Femur (tissue), 1 donor: Measurements from ENCODE around the gene SNRPB.
A peak's percentile ranks its signal among the peaks of the same experiment; 100 is the strongest.
"Not testable (repeated sequence)": the region's sequence is repeated elsewhere in the genome, so short reads cannot be mapped to it uniquely, and the experiment has no call there.

Experiments used
- DNase-seq: peaks from one replicate; pipeline ENCODE4 v3.0.0-alpha.2; 2017

Gene SNRPB

DNA sequence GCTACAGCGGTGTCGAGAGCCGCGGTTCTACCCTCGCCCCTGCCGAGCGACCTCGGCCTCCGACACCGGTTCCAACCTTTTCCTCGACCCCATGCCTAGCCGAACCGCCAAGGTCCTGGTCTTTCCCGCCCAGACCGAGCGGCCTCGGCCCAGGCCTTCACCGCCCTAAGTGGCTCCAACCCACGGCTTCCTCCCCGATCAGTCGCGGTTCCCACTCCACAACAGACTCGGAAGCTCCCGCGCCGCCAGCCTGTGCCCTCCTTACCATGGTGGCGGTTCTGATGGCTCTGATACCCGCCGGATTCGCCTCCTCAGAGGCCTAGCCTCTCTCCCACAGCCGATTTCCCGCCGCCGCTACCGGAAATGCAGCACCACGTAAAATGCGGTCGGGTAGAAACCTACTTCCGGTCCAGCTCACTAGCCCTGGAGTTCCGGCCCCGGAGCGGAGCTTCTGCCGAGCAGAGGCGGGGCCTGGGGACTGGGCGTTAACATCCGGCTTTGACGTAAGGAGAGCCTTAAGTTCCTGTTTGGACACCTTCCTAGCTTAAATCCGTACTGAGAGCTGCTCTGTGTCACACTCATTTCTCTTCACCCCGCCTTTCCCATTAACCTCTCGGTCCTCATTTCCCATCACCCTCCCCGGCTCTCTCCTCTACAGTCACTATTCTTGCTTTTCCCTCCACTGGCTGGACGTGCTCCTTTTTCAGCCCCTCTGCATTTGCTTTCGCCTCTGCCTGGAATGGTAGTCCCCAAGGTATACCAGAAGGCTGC, at the start of gene SNRPB:
Gene SNRPB, minus strand, starts transcription at position 367 of the 771 bp plus-strand sequence. Its CDS starts 99 bp downstream, at position 268.
- DNase-seq: peak; percentile 98

- no peak for DNase-seq
Observed at GRCh38 chr20:2519115-2519809, 48.7 kb upstream of the SNRPB start.

- no peak for DNase-seq
Observed at GRCh38 chr20:2518558-2518957, 48.0 kb upstream of the SNRPB start.

DNA sequence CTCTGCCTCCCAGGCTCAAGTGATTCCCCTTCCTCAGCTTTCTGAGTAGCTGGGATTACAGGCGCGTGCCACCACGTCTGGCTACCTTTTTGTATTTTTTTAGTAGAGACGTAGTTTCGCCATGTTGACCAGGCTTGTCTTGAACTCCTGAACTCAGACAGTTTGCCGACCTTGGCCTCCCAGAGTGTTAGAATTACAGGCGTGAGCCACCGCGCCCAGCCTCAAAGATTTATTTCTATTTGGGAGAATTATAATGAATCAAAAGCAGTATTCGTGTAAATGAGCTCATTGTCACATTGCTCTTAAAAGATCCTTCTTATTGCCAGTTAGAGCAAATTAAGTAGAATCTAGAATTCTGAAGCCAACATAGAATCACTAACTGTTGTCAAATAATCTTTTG, 47.5 kb upstream of the SNRPB start:
- DNase-seq: no peak

DNA sequence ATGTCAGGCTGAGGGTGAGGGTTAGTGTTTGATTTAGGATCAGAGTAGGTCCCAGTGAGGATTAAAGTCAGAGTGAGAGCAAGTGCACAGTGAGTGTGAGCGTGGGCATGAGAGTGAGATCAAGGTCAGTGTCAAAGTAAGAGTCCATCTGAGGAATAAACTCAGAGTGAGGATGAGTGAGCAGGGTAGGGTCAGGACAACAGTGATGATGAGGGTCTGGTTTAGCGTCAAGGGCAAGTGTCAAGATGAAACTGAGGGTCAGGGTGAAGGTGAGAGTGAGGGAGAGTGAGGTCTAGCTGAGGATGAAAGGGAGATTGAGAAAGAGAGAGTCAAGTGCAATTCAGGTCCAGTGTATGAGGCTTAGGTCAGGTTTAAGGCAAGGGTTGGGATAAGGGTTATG, 45.8 kb upstream of the SNRPB start:
- DNase-seq: no peak

GRCh38 chr20:2515203-2515602, 44.6 kb upstream of the SNRPB start:
- no peak for DNase-seq

DNA sequence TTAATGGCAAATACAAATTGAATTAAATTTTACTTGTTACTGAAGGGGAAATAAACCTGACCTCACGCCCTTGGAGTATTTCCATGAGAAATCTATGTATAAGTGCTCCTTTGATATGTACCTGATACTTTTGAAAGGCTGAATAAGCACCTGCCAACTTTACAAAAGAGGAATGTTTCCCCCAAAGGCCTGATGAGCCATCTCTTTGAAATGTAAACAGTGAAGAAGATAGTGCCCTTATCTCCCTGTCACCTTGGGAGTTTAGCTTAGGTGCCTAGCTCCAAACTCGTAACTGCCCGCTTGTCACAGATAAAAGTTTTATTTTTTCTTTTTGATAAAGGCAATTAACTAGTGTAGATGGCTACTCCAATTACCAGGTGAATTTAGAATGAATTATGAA, 39.2 kb upstream of the SNRPB start:
- no peak for DNase-seq

- no peak for DNase-seq
Observed at GRCh38 chr20:2509468-2509781, 38.8 kb upstream of the SNRPB start.

DNA sequence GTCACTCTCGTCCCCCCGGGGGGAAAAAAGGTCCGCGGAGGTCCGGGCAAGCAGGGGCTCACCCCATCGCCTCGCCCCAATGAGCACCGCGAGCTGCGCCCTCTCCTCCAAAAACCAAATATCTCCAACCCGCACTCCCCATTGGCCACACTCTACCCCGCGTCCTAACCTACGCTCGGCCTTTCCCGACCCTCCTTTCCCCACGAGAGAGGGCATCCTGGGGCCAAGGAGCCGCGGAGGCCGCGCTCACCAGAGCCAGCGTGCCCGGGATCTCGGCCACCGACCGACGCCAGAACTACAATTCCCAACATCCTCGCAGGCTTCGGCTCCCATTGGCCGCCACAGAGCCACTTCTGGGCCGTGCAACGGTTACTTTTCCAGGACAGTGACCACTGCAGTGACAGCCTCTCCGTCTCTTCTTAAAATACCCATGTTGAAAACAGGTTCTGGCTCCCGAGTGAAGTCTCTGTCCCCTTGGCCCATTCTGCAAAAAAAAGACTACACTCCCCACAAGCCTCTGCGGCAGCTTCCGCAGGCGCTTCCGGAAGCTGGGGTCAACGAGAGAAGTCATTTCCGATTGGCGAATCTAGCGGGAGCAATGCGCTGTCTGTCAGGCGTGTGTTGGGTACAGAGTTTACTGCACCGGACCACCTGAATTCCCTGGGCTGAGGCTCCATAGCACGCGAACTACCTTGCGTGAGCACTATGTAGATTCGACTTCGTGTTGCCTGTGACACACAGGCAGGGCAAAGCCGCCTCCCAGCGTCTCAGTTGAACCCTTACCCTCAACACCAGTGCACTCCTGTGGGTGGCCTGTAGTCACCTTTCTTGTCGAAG, 38.3 kb upstream of the SNRPB start, which contains the start of gene ZNF343:
Gene ZNF343, minus strand, starts transcription at position 285 of the 837 bp plus-strand sequence. CDS start 15,020 bp downstream, outside the sequence.
- DNase-seq: peak; percentile 91

DNA sequence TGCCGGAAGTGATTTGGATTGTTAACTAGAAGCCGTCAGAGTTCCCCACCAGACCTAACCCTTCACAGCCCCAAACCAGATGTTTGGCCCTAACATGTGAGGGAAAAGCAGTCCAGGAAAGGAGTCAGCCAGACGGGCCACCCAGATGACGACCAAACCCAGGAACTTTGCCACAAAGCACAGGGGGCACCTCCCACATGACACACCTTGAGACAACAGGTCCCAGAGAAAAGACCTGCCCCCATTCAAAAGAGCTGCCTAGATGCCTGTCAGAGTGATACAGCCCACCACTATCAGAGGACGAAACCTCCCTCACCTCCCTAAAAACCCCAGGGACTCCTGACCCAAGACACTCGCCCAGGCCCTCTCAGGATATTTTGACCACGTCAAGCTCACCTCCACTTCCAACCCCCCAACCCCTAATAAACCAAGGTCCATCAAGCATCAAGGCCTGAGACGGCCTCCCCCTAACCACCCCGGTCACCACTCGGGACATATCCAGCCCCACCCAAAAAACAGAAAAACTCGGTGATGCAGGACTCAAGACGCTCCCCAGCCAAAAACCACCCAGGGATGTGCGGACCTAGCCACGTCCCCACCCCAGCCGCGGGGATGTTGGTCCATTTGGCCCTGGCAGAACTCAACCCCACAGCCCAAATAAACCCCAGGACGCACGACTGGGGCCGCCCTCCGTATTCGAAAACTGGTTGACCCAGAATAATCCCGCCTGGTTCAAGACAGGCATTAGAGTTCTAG, 37.5 kb upstream of the SNRPB start:
- peak; percentile 32 for DNase-seq

- no peak for DNase-seq
Observed at GRCh38 chr20:2507464-2507863, 36.9 kb upstream of the SNRPB start.

- not testable (repeated sequence) for DNase-seq
Observed at GRCh38 chr20:2506426-2506825, 35.8 kb upstream of the SNRPB start.

DNA sequence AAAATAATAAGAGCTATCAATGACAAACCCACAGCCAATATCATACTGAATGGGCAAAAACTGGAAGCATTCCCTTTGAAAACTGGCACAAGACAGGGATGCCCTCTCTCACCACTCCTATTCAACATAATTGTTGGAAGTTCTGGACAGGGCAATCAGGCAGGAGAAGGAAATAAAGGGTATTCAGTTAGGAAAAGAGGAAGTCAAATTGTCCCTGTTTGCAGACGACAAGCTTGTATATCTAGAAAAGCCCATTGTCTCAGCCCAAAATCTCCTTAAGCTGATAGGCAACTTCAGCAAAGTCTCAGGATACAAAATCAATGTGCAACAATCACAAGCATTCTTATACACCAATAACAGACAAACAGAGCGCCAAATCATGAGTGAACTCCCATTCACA, 34.2 kb upstream of the SNRPB start:
- not testable (repeated sequence) for DNase-seq

GRCh38 chr20:2502808-2503384, 32.3 kb upstream of the SNRPB start:
- not testable (repeated sequence) for DNase-seq

GRCh38 chr20:2485661-2486060, 15.1 kb upstream of the SNRPB start:
- peak; percentile 51 for DNase-seq

DNA sequence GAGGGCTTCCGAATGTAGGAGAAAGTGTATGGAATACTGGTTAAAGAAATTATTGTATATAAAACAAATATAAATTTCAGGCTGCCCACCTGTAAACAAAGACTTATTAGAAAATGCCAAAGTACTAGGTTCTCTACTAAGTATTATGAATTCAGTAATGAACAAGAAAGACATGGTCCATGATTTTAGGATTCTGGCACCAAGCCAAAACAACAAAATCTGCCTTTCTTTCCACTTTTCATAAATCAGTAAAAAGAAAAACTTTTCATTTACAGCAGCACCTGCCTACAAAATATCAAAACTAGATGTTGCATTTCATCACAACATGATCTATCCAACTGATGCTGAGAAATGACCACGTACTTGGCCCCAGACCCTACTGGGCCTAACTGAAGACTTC, 14.5 kb upstream of the SNRPB start:
- DNase-seq: no peak

- DNase-seq: no peak
Observed at GRCh38 chr20:2483504-2483903, 12.9 kb upstream of the SNRPB start.

- no peak for DNase-seq
Observed at GRCh38 chr20:2480381-2480780, 9.8 kb upstream of the SNRPB start.

GRCh38 chr20:2476742-2477615, 6.4 kb upstream of the SNRPB start:
- DNase-seq: no peak

GRCh38 chr20:2475850-2476741, 5.5 kb upstream of the SNRPB start:
- no peak for DNase-seq
